GM11168 (cell line): ENCODE results near the gene ANKRD12.

Experiments
- in situ Hi-C: fragments of 300-500 bp; cut with MboI; formaldehyde crosslinking; loops from one replicate; pipeline ENCODE4 v1.12.0; 2022; ENCODE audit warnings: low sequenced_read_pairs; ENCODE audit not compliant: unreplicated experiment

Gene ANKRD12

DNA sequence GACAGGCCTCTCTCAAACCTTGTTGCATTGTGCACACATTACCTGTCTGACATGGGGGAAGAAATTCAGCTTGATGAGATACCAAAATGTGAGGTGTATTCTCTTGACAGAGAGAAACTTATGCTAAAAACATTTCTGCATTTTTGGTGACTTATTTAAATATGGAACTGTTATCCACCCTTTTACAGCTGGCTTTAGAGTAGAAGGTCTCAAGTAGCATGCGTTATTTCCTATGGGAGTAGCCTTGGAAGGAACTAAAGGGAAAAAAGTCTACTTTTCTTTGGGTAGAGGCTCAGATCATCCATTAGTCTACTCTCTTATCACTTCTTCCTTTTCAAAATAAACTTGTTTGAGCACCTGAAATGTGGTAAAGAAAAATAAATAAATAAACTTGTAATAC lies 141.4 kb downstream of the ANKRD12 start:
- in situ Hi-C loops, result no loop called here

DNA sequence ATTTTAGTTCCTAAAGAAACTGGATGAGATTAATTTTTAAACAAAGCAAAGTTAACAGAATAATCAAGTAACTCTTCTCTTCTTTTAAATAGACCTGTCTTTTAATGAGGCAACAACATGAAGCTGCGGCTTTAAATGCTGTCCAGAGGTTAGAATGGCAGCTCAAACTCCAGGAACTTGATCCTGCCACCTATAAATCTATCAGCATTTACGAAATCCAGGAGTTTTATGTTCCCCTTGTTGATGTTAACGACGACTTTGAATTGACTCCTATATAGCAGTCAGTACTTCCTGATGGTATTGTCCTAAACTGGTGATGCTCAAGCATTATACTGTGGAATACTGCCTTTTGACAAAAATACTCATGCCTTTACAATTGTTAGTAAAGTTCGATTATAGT lies 144.3 kb downstream of the ANKRD12 start:
- in situ Hi-C loops, result no loop called here

- in situ Hi-C loops, result no loop called here
Measured at GRCh38 chr18:9281780-9282179, 145.2 kb downstream of the ANKRD12 start.

DNA sequence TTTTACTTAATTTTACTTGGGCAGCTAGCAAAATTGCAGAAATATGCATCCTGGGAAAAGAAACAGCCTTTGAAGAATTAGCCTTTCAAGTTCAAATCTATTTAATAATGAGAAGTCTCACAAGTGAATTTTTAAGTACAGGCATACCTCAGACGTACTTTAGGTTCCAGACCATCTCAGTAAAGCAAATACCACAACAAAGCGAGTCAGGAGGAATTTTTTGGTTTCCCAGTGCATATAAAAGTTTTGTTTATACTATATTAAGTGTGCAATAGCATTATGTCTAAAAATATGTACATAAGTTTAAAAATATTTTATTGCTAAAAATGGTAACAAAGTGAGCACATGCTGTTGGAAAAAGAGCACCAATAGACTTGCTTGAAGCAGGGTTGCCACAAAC lies 147.2 kb downstream of the ANKRD12 start:
- in situ Hi-C loops, result no loop called here

- in situ Hi-C loops, result no loop called here
Measured at GRCh38 chr18:9285604-9286003, 149.0 kb downstream of the ANKRD12 start.

GRCh38 chr18:9287036-9287435 lies 150.5 kb downstream of the ANKRD12 start:
- in situ Hi-C loops, result no loop called here

DNA sequence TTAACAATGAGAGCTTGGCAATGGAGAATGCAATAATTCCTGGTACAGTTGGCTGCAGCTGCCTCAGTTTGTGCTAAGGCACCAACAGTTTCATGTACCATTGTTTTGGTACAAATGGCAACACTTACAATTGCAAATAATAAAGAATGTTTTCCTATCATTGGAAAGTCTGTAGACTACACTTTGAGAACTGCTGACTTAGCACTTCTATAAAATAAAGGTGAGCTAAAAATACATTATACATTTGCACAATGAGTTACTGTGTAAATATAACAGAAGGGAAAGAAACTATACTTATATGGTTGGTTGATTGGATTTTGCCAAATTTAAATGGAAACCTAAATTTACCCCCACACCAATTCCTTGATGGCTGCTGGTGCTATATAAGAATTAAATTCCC lies 153.1 kb downstream of the ANKRD12 start:
- in situ Hi-C loops, result no loop called here

GRCh38 chr18:9290156-9290555 lies 153.6 kb downstream of the ANKRD12 start:
- in situ Hi-C loops, result no loop called here

- in situ Hi-C loops, result no loop called here
Measured at GRCh38 chr18:9292047-9292446, 155.5 kb downstream of the ANKRD12 start.

DNA sequence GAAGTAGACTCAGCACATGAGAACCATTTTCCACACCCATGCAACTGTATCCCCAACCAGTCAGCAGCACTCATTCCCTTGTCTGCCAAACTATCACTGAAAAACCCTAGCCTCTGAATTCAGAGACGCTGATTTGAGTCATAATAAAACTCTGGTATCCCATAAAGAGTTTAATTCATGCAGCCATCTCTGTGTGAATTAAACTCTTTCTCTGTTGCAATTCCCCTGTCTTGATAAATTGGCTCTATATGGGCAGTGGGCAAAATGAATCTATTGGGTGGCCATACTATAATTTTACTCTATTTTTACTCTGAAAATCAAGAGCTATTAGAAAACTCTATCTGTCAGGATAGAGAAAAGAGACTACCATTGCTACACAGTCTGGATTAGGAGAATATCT lies 157.4 kb downstream of the ANKRD12 start:
- in situ Hi-C loops, result no loop called here

GRCh38 chr18:9296233-9297006 lies 159.8 kb downstream of the ANKRD12 start:
- in situ Hi-C loops, result no loop called here

- in situ Hi-C loops, result no loop called here
Measured at GRCh38 chr18:9297007-9297393, 160.4 kb downstream of the ANKRD12 start.

DNA sequence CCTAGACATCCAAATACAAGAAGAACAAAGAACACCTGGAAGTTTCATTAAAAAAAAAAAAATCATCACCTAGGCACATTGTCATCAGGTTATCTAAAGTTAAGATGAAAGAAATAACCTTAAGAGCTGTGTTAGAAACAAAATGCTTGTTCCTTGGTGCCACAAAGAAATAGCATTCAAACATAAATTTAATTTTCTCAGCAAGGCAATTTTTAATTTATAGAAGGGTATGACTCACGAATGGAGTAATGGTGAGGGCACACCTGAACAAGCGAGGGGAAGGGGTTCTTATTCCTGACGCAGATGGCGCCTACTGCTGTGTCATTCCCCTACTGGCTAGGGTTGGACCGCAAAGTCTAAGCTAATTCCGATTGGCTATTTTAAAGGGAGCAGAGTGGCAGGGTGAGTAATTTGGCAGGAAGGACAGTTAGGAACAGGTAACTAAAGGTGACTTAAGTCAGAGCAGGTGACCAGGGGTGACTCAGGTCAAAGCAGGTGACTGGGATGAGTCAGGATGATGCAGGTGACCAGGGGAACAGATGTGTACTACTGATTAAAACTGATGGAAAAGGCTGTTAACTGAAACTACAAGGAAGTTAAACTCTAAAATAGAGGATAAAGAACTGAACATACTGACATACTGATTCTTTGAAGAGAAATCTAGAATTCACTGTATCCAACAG lies 167.9 kb downstream of the ANKRD12 start:
- in situ Hi-C loops, result no loop called here

DNA sequence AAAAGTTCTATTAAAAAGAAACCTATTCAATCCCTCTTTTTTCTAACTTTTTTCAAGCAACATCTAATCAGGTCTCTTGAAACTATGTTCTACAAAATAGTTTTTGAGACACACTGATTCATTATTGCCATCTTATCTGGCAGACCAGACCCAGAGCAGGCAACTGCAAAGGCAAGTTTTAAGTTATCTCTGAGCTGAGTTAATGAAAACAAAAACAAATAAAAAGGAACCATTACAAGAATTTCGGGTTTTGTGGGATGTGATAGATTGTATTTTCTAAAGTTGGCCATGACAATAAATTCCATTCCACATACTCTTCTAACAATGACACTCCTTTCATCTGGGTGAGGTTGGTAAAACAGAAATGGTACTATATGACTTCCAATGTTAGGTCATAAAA lies 182.8 kb downstream of the ANKRD12 start:
- in situ Hi-C loops, result no loop called here

DNA sequence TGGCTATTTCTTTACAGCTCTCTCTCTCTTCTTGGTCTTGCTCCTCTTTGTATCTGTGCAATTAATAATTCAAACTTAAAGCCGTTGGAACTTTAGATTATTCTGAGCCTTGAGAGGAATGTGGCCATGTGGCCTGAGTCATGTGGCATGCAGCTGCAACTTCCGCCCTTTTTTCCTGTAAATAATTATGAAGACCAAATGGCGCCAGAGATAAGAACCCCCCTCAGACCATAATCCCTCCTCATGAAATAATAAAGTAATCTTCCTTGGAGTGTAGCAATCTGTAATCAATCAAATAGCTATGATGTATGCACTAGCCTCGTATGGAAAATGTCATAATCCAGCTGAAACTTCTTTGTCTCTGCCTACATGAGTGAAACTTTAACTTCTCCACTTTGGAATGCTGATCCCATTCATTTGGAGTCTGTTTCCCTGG lies 184.5 kb downstream of the ANKRD12 start:
- in situ Hi-C loops, result no loop called here

DNA sequence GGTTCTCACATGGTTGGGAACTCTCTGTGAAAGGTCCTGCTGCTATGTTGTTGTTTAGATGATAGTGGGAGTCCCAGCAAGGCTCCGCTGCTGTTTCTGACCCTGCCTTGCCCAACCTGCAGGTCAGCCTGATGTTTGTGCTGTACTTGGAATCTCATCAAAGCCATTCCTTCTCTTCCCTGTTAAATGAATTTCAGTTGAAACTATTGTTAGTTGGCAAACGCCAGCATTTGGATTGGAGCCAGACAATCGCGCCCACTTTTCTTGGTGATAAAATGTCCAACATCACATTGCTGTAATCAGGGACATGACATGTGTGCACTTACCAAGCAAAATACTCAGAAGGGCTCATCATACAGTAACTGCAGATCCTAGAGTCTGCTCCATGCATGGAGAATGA lies 185.2 kb downstream of the ANKRD12 start:
- in situ Hi-C loops, result no loop called here

DNA sequence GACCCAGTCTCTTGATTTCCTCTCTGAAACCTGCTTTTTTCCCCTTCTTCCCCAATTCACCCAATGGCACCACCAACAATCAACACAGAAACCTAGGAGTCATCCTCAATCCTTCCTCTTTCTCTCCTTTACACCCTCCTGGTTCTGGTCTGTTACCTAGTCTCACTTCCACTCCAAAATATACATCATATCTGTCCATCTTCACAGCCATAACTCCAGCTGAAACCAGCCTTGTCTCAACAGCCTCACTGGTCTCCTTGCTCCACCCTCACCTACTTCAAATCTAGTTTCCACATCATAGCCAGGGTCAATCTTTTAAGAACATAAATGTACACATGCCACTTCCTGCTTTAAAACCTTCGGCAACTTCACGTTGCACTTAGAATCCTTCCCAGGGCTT lies 186.2 kb downstream of the ANKRD12 start:
- in situ Hi-C loops, result no loop called here

- in situ Hi-C loops, result no loop called here
Measured at GRCh38 chr18:9323750-9324445, 187.3 kb downstream of the ANKRD12 start.

- in situ Hi-C loops, result no loop called here
Measured at GRCh38 chr18:9325716-9326115, 189.1 kb downstream of the ANKRD12 start.

DNA sequence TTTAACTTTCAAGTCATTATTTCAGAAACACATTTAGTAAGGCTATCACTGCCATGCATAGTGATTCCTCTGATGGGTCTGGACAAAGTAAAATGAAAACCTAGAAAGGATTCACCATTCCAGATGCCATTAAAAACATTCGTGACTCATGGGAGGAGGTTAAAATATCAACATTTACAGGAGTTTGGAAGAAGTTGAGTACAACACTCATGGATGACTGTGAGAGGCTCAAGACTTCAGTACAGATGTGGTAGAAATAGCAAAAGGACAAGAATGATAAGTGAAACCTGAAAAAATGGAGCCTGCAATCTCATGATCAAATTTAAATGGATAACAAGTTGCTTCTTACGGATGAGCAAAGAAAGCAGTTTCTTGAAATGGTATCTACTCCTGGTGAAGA lies 192.2 kb downstream of the ANKRD12 start:
- in situ Hi-C loops, result no loop called here

DNA sequence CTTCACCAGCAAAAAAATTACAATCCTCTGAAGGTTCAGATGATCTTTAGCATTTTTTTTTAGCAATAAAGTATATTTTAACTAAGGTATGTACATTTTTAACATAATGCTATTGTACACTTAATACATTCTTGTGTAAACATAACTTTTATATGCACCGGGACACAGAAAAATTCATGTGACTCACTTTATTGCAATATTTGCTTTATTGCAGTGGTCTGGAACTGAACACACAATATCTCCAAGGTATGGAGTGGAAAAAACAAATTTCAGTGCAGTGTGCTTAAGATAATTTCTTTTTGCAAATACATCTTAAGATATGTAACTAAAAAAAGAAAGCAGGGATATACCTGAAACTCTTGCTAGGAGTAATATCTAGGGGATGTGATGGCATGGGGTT lies 192.9 kb downstream of the ANKRD12 start:
- in situ Hi-C loops, result no loop called here
